ENCODE data around the gene ARRDC1.
A peak's percentile ranks its signal among the peaks of the same experiment; 100 is the strongest.
"Not testable (repeated sequence)": the region's sequence is repeated elsewhere in the genome, so short reads cannot be mapped to it uniquely, and the experiment has no call there.

The ARRDC1 gene, protein sequence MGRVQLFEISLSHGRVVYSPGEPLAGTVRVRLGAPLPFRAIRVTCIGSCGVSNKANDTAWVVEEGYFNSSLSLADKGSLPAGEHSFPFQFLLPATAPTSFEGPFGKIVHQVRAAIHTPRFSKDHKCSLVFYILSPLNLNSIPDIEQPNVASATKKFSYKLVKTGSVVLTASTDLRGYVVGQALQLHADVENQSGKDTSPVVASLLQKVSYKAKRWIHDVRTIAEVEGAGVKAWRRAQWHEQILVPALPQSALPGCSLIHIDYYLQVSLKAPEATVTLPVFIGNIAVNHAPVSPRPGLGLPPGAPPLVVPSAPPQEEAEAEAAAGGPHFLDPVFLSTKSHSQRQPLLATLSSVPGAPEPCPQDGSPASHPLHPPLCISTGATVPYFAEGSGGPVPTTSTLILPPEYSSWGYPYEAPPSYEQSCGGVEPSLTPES

DNA sequence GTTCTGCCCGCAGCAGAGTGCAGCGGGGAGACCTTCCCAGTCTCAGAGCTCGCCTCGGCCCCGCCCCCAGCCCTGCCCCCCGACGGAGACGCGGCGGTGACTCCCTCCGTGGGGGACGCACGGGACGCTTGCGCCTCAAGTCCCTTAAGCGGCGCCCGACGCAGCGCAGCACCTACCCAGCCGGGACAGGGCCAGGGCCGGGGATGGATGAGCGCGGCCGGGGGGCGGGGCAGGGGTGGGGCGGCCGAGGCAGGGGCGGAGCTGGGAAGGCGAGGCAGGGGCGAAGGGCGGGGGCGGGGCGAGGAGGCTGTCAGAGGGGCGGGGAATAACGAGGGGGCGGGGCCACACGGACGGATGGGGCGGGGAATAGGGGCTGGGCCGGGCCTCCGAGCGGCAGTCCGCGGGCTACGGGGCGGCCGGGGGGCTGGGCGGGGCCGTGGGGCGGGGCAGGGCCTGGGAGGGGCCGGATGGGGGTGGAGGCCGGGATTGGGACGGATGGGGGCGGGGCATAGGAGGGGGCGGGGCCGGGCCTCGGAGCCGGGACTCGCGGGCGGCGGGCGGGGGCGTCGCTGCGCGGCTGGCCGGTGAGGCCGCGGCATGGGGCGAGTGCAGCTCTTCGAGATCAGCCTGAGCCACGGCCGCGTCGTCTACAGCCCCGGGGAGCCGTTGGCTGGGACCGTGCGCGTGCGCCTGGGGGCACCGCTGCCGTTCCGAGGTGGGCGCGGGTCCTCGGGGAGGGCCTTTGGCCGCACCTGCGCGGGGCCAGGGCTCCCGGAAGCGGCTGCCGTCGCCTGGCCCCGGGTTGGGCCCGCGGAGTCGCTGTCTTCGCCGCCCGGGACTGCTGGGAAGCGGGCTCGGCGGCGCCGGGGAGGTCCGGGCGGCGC lies at the start of gene ARRDC1:
Gene ARRDC1, plus strand, starts transcription at position 566 of the 884 bp plus-strand sequence. Its CDS starts 32 bp downstream, at position 598.
- DNase-seq (ENCODE audit: low read depth): peak; percentile 87

DNA sequence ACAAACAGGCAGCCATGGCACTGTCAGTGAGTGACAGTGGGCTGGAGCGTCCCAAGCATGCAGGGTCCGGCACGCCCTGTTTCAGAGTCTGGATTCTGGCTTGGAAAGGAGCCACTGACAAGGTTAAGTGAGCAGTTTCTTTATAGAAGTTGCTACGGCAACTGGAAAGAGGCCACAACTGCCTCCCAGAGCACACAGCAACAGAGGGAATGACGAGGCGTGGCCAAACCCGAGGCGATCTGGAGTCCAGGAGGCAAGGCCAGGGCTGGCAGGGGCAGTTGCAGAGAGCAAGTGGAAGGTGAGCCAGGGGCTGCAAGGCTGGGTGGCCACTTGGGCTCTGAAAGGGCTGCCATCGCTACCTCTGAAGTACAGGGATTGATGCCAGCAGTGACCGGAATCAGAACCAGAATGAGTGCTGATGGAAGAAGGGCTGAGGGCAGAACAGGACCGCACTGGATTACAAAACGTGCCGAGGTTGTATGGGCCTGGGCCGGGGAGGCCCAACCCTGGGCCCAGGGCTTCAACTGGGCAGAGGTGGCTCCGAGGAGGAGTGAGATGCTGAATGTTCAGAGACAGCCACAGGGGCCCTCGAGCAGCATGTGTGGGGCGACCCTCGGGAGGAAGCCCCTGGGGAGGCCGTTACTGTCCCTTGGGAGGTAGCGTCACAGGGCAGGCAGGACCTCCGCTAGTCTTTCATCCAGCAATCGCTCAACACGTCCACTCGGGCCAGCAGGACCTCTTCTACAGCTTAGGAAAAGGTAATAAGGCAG lies 49.2 kb upstream of the ARRDC1 start:
- no peak for DNase-seq (ENCODE audit: low read depth)

DNA sequence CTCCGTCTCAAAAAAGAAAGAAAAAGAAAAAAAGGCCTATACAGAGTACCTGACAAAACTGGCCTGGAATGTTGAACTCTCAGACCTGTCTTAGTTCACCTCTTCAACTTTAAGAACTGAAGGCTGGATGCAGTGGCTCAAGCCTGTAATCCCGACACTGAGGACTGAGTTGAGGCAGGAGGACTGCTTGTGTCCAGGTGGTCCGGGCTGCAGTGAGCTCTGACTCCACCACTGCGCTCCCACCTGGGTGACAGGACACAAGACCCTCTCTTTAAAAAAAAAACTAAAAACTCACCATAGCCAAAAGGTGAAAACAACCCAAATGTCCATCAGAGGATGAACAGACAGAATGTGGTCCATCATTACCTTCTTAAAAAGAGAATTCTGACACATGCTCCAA lies 47.4 kb upstream of the ARRDC1 start:
- DNase-seq (ENCODE audit: low read depth): no peak

- no peak for DNase-seq (ENCODE audit: low read depth)
Measured at GRCh38 chr9:137564134-137564533, 41.4 kb upstream of the ARRDC1 start.

DNA sequence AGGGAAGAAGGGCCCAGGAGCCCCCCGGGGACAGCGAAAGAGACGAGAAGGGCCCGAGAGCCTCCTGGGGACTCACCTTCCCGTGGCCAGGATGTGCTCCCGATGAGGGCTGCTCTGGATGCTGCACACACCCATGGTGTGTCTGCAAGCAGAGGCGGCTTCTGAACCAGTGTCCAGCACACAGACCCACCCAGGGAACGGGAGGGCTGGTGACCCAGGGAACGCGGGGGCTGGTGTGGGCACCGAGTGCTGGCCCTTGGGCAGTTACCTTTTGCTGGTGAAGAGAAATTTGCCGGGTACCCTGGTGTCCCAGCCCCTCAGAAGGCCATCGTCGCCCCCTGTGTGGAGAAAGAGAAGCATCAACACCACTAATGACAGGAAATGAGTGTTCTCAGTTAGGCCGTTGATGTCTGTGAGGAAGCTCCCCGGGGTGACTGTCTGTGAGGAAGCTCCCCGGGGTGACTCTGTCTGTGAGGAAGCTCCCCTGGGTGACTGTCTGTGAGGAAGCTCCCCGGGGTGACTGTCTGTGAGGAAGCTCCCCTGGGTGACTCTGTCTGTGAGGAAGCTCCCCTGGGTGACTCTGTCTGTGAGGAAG lies 40.6 kb upstream of the ARRDC1 start:
- DNase-seq (ENCODE audit: low read depth): no peak

DNA sequence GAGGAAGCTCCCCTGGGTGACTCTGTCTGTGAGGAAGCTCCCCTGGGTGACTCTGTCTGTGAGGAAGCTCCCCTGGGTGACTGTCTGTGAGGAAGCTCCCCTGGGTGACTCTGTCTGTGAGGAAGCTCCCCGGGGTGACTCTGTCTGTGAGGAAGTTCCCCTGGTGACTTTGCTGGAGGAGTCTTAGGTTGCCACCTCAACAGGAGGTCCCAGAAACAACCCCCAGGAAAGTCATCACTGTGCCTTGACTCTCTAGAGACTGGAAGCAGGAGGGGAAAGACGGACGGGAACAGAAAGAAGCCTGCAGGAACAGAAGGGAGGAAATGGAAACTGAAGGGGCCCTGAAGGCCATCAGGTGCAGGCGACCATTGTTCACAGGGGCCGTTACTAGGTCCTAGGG lies 37.0 kb upstream of the ARRDC1 start:
- DNase-seq (ENCODE audit: low read depth): not testable (repeated sequence)

GRCh38 chr9:137569609-137570203 lies 35.8 kb upstream of the ARRDC1 start:
- DNase-seq (ENCODE audit: low read depth): no peak

DNA sequence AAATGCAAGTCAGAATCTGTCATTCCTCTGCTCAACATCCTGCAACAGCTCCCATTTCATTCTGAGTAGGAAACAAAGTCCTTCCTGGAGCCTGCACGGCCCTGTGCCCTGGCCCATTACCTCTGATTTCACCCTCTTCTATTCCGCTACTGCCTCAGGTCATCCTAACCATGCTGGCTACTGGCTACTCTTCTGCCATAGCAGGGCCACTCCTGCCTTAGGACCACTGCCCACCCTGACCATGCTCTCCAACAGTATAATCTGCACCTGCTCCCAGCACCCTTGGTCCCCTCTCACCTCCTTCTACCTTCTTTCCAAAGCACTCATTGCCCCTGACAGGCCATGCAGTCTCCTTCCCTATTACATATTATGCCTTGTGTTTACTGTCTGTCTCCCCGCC lies 34.9 kb upstream of the ARRDC1 start:
- no peak for DNase-seq (ENCODE audit: low read depth)

- DNase-seq (ENCODE audit: low read depth): no peak
Measured at GRCh38 chr9:137574192-137574591, 31.3 kb upstream of the ARRDC1 start.

DNA sequence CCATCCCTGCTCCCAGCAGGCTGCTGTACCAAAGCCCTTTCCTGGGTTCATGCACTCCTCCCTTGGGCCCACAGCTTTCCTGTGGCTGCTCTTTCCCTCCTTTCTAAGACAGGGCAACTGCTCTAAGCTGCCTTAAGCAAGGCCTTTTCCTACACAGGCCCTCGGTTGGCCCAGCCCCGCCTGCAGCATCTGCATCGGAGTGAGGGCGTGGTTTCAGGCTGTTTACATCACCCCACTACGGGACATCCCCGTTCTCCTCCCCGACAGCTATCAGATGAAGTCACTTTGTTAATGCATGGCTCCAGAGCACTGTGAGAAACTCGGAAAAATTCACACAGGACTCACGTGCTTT lies 30.1 kb upstream of the ARRDC1 start:
- DNase-seq (ENCODE audit: low read depth): no peak

DNA sequence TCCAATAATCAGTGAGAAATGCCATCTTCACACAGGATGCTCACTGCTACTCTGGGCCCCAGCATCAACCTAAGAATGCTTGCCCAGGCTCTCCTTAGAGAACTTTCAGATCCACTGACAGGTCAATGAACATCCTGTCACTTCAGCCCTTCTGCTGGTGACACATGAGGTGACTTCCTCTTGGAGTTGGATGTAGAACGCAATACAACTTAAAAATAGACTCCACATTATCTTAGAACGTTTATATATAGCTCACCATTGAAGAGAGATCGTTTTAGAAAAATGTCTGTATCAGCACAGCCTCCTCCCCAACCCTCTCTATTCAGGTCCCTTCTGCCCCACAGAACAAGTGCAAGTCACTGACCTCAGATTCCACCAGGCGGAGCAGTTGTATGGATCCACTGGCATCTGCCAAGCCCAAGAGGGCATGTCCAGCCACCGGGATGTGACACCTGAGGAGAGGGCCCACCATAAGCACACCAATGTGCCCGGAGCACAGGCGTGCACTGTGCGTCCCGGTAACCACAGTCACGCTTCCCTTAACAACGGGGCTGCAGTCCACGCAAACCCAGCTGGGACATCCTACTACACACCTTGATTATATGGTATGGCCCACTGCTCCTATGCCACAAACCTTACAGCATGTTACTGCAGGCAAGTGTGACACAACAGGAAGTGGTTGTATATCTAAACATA lies 29.6 kb upstream of the ARRDC1 start:
- no peak for DNase-seq (ENCODE audit: low read depth)

DNA sequence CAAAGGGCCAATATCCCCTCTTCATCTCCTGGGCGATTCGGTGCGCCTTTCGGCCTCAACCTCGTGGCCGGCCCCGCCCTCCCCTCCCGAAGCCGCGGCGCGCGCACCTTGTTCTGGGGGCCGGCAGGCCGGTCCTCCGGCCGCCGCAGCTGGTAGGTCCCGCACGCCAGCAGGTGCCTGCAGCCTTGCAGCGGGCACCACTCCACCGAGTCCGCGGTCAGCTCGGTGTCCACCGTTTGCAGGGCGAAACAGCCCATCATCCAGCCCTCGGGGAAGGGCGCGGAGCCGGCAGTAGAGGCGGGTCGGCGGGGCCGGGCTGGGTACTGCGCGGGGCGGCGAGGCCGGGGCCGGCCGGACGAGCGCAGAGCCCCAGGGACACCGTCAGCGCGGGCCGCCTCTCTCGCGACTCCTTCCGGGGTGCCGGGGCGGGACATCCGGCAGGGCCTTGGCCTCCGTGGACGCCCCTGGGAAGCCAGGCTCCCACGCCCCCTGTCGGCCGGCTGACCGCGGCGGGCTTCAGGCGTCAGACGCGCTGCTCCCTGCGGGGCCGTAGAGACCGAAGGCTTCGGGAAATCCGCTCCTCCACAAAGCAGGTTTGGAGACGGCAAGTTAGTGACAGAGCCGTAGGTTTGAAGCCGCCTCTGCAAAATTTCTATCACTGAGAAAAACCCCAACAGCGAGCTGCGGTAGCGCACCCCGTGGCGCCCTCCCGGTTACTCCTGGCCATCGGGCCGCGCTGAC lies 26.8 kb upstream of the ARRDC1 start, which contains the start of gene DPH7:
Gene DPH7, minus strand, starts transcription at position 408 of the 741 bp plus-strand sequence. Its CDS starts 148 bp downstream, at position 260.
- peak; percentile 92 for DNase-seq (ENCODE audit: low read depth)

- no peak for DNase-seq (ENCODE audit: low read depth)
Measured at GRCh38 chr9:137579259-137579604, 26.3 kb upstream of the ARRDC1 start.

DNA sequence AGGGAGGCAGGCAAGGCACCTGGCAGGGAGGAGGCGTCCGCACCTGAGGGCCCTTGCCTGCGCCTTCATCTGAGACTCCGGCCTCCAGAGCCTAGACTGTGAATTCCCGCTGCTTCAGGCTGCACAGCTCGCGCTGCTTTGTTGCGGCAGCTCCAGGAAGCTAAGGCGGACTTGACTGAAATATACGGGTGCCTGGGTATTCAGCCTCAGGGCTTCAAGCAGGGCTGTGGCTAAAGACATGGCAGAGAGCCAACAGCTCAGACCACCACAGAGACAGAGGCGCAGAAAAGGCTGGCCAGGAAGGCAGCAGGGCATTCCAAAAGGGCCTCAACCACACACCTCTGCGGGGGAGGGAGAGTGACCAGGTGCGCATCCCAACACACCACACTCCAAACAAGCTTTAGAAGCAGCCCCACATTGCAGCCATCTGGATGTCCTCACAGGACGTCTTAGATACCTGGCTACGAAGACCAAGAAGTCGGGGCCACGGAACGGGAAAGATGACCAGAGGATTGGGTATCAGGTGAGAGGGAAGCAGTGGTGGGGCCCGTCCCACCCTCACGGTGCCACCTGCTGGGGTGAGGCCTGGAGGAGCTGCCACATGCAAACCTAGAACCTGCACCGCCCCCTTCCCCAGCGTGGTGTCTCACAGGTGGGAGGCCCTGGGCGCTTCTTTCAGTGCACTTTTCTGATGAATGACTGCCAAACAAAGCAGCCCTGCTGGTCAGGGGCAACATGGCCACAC lies 25.1 kb upstream of the ARRDC1 start:
- DNase-seq (ENCODE audit: low read depth): no peak

DNA sequence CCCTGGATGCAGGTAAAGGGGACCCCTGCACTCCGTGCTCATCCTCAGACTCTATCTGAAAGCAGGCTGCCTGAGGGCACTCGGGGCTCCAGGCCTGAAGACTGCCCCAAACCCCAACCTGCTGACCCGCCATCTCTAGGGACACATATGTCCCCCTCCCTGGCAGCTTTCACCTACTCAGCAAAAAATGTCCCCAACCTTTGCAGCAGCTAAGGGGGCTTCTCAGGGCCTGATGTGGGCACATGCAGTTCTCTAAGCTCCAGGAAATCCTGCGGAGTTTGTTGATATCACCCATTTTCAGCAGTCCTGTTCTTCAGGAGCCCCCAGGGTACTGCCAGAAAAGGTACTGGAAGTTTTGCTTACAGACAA lies 24.5 kb upstream of the ARRDC1 start:
- no peak for DNase-seq (ENCODE audit: low read depth)

DNA sequence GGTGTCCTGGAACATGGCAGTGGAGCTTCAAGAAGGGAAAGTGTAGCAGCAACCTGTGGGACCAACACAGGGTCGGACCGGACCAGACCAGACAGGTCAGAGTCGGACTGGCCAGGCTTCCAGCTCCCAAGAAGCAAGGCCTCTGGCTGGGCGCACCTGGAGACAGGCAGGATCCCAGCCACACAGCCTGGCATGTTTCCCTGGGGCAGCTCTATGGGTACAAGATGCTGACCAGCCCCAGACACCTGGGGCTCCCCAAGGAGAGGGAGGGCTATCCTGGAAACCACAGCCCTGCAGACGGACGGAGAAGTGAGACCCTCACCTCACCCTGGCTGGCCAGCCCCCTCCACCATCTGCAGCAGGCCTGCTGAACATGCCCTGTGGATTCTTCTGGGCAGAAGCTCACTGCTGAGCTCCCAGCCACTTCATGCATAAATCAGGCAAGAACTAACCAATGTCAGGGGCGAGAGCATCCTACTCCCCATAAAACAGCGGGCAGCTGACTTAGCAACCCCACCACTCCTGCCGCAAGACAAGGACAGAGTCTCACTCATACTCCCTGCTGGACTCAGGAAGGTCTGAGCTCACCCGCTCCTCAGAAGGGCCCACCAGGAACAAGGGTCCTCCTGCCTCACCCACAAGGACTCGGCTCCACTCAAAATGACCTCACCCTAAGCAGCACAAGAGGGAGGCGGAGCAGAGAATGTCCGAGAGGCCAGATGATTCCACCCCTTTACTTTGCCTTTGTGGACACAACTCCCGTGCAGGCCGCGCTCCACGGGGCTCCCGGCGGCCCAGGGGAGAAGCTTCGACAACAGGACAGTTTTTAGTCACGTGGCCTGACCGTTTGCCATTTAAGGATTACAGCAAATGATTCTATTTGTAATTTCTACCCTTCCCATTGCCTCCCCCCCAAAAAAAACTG lies 23.9 kb upstream of the ARRDC1 start:
- no peak for DNase-seq (ENCODE audit: low read depth)

GRCh38 chr9:137582286-137582860 lies 23.1 kb upstream of the ARRDC1 start:
- DNase-seq (ENCODE audit: low read depth): no peak

DNA sequence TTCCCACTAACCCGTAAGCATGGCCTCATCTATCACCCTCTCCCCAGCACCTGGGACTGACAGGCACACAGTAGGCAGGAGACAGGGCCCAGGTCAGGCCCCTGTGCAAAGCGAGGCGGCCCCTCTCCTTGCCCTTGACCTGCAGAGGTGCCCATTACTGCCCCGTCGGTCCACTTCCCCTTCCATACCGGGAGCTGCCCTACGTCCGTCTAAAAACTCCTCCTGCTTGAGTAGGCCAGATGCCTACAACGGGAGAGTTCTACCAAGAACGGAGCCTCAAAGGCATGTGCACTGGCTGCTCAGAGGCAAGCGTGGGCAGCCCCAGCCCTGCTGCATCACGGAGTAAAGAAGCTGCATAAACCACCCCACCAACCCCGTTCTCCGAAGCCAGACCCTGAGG lies 22.1 kb upstream of the ARRDC1 start:
- DNase-seq (ENCODE audit: low read depth): no peak

Data from stimulated activated CD4-positive, alpha-beta T cell treated with anti-CD3 and anti-CD28 coated beads, Interleukin-2, amount 100 ng/mL, for 4 hours (primary cell).